ENCODE data around the gene HSPB9. TPM values are rescaled to one million over a fixed set of nuclear protein-coding genes. Genes with fewer than 3 reads are reported as not detected.

The HSPB9 gene
- total RNA-seq, 1 experiment from 2014 or later = 0.46 TPM

- Mint-ChIP-seq H3K27ac (no peak overlapping the region), H3K36me3 (no peaks in the 10 kb centered on the region), H3K9me3 (no peaks in the 10 kb centered on the region), H3K4me1 (peaks cover 16% of the 10 kb centered on the region), H3K27me3 (ENCODE audit: low read depth) (peaks cover 13% of the 10 kb centered on the region), H3K4me3 (no peak overlapping the region)
- ChIA-PET CTCF (interaction anchor here (0.6 to 6.7 kb wide), 14 partner anchors 8 to 139 kb away, joined by 3 to 138 read pairs (median 3); partner anchors contain the start of gene NKIRAS2), POLR2A (no interaction called here)
- DNase-seq (ENCODE audit: low spot score) (no peak), ATAC-seq (no peak)
- no peak for TF ChIP-seq RELA (CRISPR knock-in tag; IDR thresholded peaks at IDR 0.05; ENCODE audit: borderline replicate concordance)
- no peak for TF ChIP-seq JAZF1 (CRISPR knock-in tag; IDR thresholded peaks at IDR 0.05)
- TF ChIP-seq ATF3 (CRISPR knock-in tag; conservative IDR thresholded peaks at IDR 0.05) = no peak
- no peak for TF ChIP-seq FOXP4 (CRISPR knock-in tag; IDR thresholded peaks at IDR 0.05)
- TF ChIP-seq ZNF317 (CRISPR knock-in tag; IDR thresholded peaks at IDR 0.05; ENCODE audit: borderline replicate concordance, low read depth) = no peak
- TF ChIP-seq TCF7 (CRISPR knock-in tag; IDR thresholded peaks at IDR 0.05; ENCODE audit: low read depth) = no peak
- TF ChIP-seq NR1H2 (CRISPR knock-in tag; IDR thresholded peaks at IDR 0.05) = no peak
- no peak for TF ChIP-seq ERG (CRISPR knock-in tag; IDR thresholded peaks at IDR 0.05)
- no peak for TF ChIP-seq NR3C1 (CRISPR knock-in tag; conservative IDR thresholded peaks at IDR 0.05; ENCODE audit: low read depth)
- TF ChIP-seq ATF6 (CRISPR knock-in tag; IDR thresholded peaks at IDR 0.05) = no peak
- no peak for TF ChIP-seq USF2 (CRISPR knock-in tag; IDR thresholded peaks at IDR 0.05)
- TF ChIP-seq HMGXB4 (CRISPR knock-in tag; IDR thresholded peaks at IDR 0.05) = no peak
Observed at GRCh38 chr17:42103221-42103954, 19.2 kb upstream of the HSPB9 start.

DNA sequence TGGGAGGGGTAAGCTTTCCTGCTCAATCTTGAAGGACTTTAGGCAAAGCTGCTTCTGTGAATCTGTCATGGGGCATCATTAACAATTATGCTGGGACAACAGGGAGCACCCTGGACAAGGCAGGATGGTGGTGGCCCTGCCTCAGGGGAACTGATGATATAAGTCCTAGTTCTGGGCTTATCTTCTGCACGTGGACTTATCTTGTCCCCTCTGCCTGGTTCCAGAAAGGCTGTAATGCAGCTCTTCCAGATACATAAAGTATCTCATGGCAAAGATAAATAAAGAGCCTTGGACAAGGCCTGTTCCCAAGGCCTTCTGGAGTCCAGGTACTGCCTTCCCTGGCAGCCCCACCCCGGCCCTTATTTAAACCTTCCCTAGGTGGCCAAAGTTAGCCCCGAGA lies 18.3 kb upstream of the HSPB9 start:
- no peak overlapping the region for H3K4me3 Mint-ChIP-seq
- H3K27me3 Mint-ChIP-seq (ENCODE audit: low read depth) = peaks cover 6% of the 10 kb centered on the region
- H3K36me3 Mint-ChIP-seq = no peaks in the 10 kb centered on the region
- TF ChIP-seq ZNF671 (CRISPR knock-in tag; IDR thresholded peaks at IDR 0.05) = no peak
- TF ChIP-seq ZNF219 (CRISPR knock-in tag; IDR thresholded peaks at IDR 0.05; ENCODE audit: borderline replicate concordance) = no peak
- TF ChIP-seq CREM (CRISPR knock-in tag; IDR thresholded peaks at IDR 0.05) = no peak
- TF ChIP-seq EMX1 (CRISPR knock-in tag; IDR thresholded peaks at IDR 0.05) = no peak
- TF ChIP-seq, protein P1, sequence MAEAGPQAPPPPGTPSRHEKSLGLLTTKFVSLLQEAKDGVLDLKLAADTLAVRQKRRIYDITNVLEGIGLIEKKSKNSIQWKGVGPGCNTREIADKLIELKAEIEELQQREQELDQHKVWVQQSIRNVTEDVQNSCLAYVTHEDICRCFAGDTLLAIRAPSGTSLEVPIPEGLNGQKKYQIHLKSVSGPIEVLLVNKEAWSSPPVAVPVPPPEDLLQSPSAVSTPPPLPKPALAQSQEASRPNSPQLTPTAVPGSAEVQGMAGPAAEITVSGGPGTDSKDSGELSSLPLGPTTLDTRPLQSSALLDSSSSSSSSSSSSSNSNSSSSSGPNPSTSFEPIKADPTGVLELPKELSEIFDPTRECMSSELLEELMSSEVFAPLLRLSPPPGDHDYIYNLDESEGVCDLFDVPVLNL (CRISPR knock-in tag; IDR thresholded peaks at IDR 0.05; ENCODE audit: borderline replicate concordance, low read depth) = no peak
- no peak for TF ChIP-seq CDX4 (CRISPR knock-in tag; IDR thresholded peaks at IDR 0.05; ENCODE audit: borderline replicate concordance)
- TF ChIP-seq FOXJ3 (CRISPR knock-in tag; IDR thresholded peaks at IDR 0.05; ENCODE audit: borderline replicate concordance) = no peak
- TF ChIP-seq MYBL2 (CRISPR knock-in tag; IDR thresholded peaks at IDR 0.05) = no peak
- CTCF ChIA-PET = interaction anchor here (0.6 to 6.7 kb wide), 8 partner anchors 10 to 118 kb away, joined by 3 to 138 read pairs (median 3); partner anchors contain the start of genes GHDC and NKIRAS2
- H3K9me3 Mint-ChIP-seq = no peaks in the 10 kb centered on the region
- no peak for ATAC-seq
- POLR2A ChIA-PET = no interaction called here
- DNase-seq (ENCODE audit: low spot score) = no peak
- peaks cover 19% of the 10 kb centered on the region for H3K4me1 Mint-ChIP-seq
- H3K27ac Mint-ChIP-seq = no peak overlapping the region
